ENCODE data around the gene FAM124A.

- TF ChIP-seq CTCF (conservative IDR thresholded peaks at IDR 0.05 in 1 of 2, IDR thresholded peaks at IDR 0.05 in 1 of 2; ENCODE audit: low read depth in 1 of 2, low read length in 2 of 2) = no peak
- TF ChIP-seq EZH2 (IDR thresholded peaks at IDR 0.05; ENCODE audit: low read length, missing control alignments) = no peak
Measured at GRCh38 chr13:51287758-51288157, 65.6 kb downstream of the FAM124A start.

Measured in fibroblast of lung (primary cell).